DND-41 (cell line): ENCODE results near the gene DVL2.
A peak's percentile ranks its signal among the peaks of the same experiment; 100 is the strongest.

Experiments used
- ATAC-seq: fragments of 200-7000 bp; cut with Tn5 transposase; 3 replicates; pipeline ENCODE4 v1.9.1; 2021; ENCODE audit warnings: low read depth; ENCODE audit not compliant: insufficient read depth
- DNase-seq: peaks from one replicate; pipeline ENCODE4 v3.0.0-alpha.2; 2020
- H2AFZ ChIP-seq: 2 replicates; pipeline ENCODE4 v1.6.0; 2012; ENCODE audit warnings: low read depth, low read length
- H3K27ac ChIP-seq: 2 replicates; pipeline ENCODE4 v1.5.1; 2012; ENCODE audit warnings: low read length, inconsistent platforms
- H3K27me3 ChIP-seq: fragments of 200-600 bp; sonication (generic); 2 replicates; pipeline ENCODE4 v1.6.0; 2012; ENCODE audit warnings: low read length, mild to moderate bottlenecking, inconsistent platforms; ENCODE audit not compliant: insufficient read depth, poor library complexity
- H3K36me3 ChIP-seq: 2 replicates; pipeline ENCODE4 v1.5.1; 2012; ENCODE audit warnings: low read length, inconsistent platforms; ENCODE audit not compliant: insufficient read depth
- H3K4me1 ChIP-seq: 2 replicates; pipeline ENCODE4 v1.5.1; 2012; ENCODE audit warnings: mild to moderate bottlenecking, low read length; ENCODE audit not compliant: insufficient read depth
- H3K4me2 ChIP-seq: 2 replicates; pipeline ENCODE4 v1.6.0; 2012; ENCODE audit warnings: mild to moderate bottlenecking, moderate library complexity, low read length, inconsistent platforms; ENCODE audit not compliant: insufficient read depth
- H3K4me3 ChIP-seq, 2 experiments: fragments of 200-600 bp in 1 of 2; shearing (Covaris generic) in 1 of 2; 2 replicates each; pipeline ENCODE4 v1.5.1; 2012 to 2016; ENCODE audit warnings: inconsistent platforms in 2 of 2, low read length in 2 of 2, mild to moderate bottlenecking in 2 of 2, low read depth in 1 of 2, moderate library complexity in 1 of 2
- H3K79me2 ChIP-seq: 2 replicates; pipeline ENCODE4 v1.6.0; 2012; ENCODE audit warnings: low read length, inconsistent platforms; ENCODE audit not compliant: insufficient read depth
- H3K9ac ChIP-seq: 2 replicates; pipeline ENCODE4 v1.6.0; 2012; ENCODE audit warnings: low read depth, mild to moderate bottlenecking, inconsistent platforms, low read length, moderate library complexity
- H3K9me3 ChIP-seq: 2 replicates; pipeline ENCODE4 v1.5.1; 2012; ENCODE audit warnings: low read length, moderate library complexity, mild to moderate bottlenecking, inconsistent platforms; ENCODE audit not compliant: insufficient read depth, severe bottlenecking
- H4K20me1 ChIP-seq: 2 replicates; pipeline ENCODE4 v1.6.0; 2012; ENCODE audit warnings: low read length; ENCODE audit not compliant: insufficient read depth
- EZH2 ChIP-seq: IDR thresholded peaks from 3 replicates; pipeline ENCODE4 v1.6.1; 2012; ENCODE audit warnings: borderline replicate concordance, low read depth, mild to moderate bottlenecking, moderate library complexity, low read length, inconsistent platforms; ENCODE audit not compliant: severe bottlenecking
- TF ChIP-seq, protein P1 (sequence below): IDR thresholded peaks from 2 replicates; pipeline ENCODE4 v1.5.1; 2012; ENCODE audit warnings: borderline replicate concordance, low read length, moderate library complexity, mild to moderate bottlenecking; ENCODE audit not compliant: poor library complexity, severe bottlenecking; ENCODE audit errors: extremely low read depth

The DVL2 gene

GRCh38 chr17:7281953-7282751 is 47.8 kb upstream of the DVL2 start:
- Histone ChIP-seq H3K27me3 (peaks cover 8% of the 10 kb centered on the region), H4K20me1 (no peaks in the 10 kb centered on the region), H3K79me2 (no peaks in the 10 kb centered on the region), H3K4me2 (peak overlapping the region; percentile 65), H3K9ac (peak overlapping the region; percentile 27; the same call in 1 of the 2 replicates), H2AFZ (peak overlapping the region; percentile 8; the same call in 1 of the 2 replicates), H3K4me3 (peak overlapping the region in 1 of 2 experiments; percentile 49; a peak in 2 of 4 replicates), H3K9me3 (no peaks in the 10 kb centered on the region), H3K36me3 (no peaks in the 10 kb centered on the region), H3K4me1 (peaks cover 27% of the 10 kb centered on the region), H3K27ac (no peak overlapping the region)
- ATAC-seq (no peak), DNase-seq (no peak)
- TF ChIP-seq, protein P1, sequence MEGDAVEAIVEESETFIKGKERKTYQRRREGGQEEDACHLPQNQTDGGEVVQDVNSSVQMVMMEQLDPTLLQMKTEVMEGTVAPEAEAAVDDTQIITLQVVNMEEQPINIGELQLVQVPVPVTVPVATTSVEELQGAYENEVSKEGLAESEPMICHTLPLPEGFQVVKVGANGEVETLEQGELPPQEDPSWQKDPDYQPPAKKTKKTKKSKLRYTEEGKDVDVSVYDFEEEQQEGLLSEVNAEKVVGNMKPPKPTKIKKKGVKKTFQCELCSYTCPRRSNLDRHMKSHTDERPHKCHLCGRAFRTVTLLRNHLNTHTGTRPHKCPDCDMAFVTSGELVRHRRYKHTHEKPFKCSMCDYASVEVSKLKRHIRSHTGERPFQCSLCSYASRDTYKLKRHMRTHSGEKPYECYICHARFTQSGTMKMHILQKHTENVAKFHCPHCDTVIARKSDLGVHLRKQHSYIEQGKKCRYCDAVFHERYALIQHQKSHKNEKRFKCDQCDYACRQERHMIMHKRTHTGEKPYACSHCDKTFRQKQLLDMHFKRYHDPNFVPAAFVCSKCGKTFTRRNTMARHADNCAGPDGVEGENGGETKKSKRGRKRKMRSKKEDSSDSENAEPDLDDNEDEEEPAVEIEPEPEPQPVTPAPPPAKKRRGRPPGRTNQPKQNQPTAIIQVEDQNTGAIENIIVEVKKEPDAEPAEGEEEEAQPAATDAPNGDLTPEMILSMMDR, result no peak
- no peak for TF ChIP-seq EZH2

GRCh38 chr17:7281074-7281952 is 47.0 kb upstream of the DVL2 start, which contains the start of gene SLC2A4:
SLC2A4 (plus strand) TSS chr17:7281718; CDS start chr17:7281935, 217 bp downstream.
- Histone ChIP-seq H3K4me2 (peak within 1 kb of the TSS; percentile 65), H3K4me3 (peak within 1 kb of the TSS in 1 of 2 experiments; percentile 49; a peak in 2 of 4 replicates), H3K27ac (no peak within 1 kb of the TSS), H2AFZ (peak within 1 kb of the TSS; percentile 61), H3K4me1 (peaks cover 27% of the 10 kb centered on the region), H3K27me3 (peaks cover 8% of the 10 kb centered on the region), H3K9ac (peak within 1 kb of the TSS; percentile 27), H4K20me1 (no peaks in the 10 kb centered on the region), H3K79me2 (no peaks in the 10 kb centered on the region), H3K36me3 (no peaks in the 10 kb centered on the region), H3K9me3 (no peaks in the 10 kb centered on the region)
- peak; percentile 83 for ATAC-seq
- DNase-seq, result peak; percentile 93
- no peak for TF ChIP-seq EZH2
- TF ChIP-seq, protein P1, result no peak

- H3K4me2 ChIP-seq, result peak overlapping the region; percentile 65
- peak overlapping the region in 1 of 2 experiments; percentile 49; a peak in 2 of 4 replicates for H3K4me3 ChIP-seq
- H3K4me1 ChIP-seq, result peaks cover 27% of the 10 kb centered on the region
- TF ChIP-seq EZH2, result peak; percentile 65
- TF ChIP-seq, protein P1, result peak; percentile 90
- H2AFZ ChIP-seq, result peak overlapping the region; percentile 61
- peak; percentile 83 for DNase-seq
- peaks cover 8% of the 10 kb centered on the region for H3K27me3 ChIP-seq
- H3K36me3 ChIP-seq, result no peaks in the 10 kb centered on the region
- H3K9ac ChIP-seq, result peak overlapping the region; percentile 11
- no peaks in the 10 kb centered on the region for H3K9me3 ChIP-seq
- no peak overlapping the region for H3K27ac ChIP-seq
- H3K79me2 ChIP-seq, result no peaks in the 10 kb centered on the region
- no peaks in the 10 kb centered on the region for H4K20me1 ChIP-seq
- peak; percentile 78 for ATAC-seq
Measured at GRCh38 chr17:7280519-7281073, 46.3 kb upstream of the DVL2 start.
